ENCODE measurements around the gene SDF2L1.
"Not testable (repeated sequence)": the region's sequence is repeated elsewhere in the genome, so short reads cannot be mapped to it uniquely, and the experiment has no call there.

Gene SDF2L1

DNA sequence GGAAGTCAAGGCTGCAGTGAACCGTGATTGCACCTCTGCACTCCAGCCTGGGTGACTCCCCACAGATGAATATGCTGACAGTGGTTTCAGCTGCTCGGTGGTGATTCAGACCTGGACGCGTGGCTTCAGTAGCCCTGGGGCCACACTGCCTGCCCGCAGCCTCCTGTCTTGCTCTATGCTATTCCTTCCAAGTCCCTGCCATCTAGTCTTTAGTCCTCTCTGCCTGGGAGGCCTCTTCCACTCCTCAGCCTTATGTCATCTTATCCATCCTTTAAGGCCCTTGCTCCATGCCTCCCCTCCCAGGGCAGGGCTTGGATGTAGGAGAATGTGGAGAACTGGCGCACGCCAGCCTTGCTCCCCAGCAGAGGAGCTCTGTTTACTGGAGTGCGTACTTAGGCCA lies 35.3 kb upstream of the SDF2L1 start:
- TF ChIP-seq, protein P1, sequence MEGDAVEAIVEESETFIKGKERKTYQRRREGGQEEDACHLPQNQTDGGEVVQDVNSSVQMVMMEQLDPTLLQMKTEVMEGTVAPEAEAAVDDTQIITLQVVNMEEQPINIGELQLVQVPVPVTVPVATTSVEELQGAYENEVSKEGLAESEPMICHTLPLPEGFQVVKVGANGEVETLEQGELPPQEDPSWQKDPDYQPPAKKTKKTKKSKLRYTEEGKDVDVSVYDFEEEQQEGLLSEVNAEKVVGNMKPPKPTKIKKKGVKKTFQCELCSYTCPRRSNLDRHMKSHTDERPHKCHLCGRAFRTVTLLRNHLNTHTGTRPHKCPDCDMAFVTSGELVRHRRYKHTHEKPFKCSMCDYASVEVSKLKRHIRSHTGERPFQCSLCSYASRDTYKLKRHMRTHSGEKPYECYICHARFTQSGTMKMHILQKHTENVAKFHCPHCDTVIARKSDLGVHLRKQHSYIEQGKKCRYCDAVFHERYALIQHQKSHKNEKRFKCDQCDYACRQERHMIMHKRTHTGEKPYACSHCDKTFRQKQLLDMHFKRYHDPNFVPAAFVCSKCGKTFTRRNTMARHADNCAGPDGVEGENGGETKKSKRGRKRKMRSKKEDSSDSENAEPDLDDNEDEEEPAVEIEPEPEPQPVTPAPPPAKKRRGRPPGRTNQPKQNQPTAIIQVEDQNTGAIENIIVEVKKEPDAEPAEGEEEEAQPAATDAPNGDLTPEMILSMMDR (IDR thresholded peaks at IDR 0.05; ENCODE audit: insufficient read depth, low read length, poor library complexity, severe bottlenecking) = no peak
- DNase-seq (ENCODE audit: extremely low read depth, insufficient read length) = no peak
- Histone ChIP-seq H3K27me3 (replicated peaks; ENCODE audit: control insufficient read depth, insufficient read depth, low read length) (no peaks in the 10 kb centered on the region), H3K4me3 (replicated peaks; ENCODE audit: low read depth, low read length) (no peak overlapping the region), H3K36me3 (ENCODE audit: control insufficient read depth, insufficient read depth, low read length) (peaks cover 15% of the 10 kb centered on the region)

DNA sequence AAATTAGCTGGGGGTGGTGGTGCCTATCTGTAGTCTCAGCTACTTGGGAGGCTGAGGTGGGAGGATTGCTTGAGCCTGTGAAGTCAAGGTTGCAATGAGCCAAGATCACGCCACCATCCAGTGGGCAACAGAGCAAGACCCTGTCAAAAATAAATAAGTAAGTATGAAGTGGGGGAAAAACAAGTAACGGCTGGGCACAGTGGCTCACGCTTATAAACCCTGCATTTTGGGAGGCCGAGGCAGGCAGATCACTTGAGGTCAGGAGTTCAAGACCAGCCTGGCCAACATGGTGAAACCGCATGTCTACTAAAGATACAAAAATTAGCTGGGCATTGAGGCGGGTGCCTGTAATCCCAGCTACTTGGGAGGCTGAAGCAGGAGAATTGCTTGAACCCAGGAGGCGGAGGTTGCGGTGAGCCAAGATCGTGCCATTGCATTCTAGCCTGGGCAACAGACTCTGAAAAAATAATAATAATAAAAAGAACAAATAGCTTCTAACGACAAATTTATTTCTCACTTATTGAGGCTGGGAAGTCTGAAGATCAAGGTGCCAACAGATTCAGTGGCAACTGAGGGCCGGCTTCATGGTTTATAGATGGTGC lies 32.4 kb upstream of the SDF2L1 start:
- DNase-seq (ENCODE audit: extremely low read depth, insufficient read length); H3K27me3 ChIP-seq (replicated peaks; ENCODE audit: control insufficient read depth, insufficient read depth, low read length); H3K4me3 ChIP-seq (replicated peaks; ENCODE audit: low read depth, low read length): not testable (repeated sequence)
- H3K36me3 ChIP-seq (ENCODE audit: control insufficient read depth, insufficient read depth, low read length) = peaks cover 16% of the 10 kb centered on the region

DNA sequence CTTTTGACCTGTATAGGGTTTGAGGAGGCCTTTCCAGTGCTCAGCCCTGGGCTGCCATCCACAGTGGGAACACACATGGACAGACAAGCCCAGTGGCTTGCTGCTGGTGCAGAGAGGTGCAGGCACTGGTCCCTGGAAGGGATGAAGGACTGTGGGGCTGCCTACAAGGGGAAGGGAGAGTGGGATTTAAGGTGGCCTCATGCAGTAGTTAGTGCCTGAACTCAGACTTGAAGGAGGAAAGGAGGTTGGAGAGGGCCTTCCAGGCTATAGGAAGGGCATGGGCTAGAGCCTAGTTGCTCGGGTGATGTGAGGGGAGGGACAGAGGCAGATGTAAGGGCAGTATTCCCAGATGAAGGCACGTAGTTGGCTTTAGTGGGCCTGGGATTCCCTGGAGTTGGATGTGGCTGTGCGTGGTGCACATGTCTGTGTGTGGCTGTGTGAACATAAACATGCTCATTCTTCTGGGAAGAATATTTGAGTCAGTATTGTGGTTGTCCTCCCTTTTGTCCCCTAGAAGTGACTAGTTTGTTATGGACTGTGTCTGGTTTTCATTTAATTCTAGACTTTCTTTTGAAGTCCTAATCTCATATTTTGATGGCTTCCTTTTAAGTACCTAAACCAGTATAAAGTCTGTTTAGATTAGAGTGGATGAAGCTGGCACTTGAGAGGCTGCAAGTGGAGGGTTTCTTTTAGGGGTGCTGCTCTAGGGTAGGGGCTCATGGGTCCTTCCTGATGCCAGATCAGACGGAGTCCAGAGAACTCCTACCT lies 30.7 kb upstream of the SDF2L1 start:
- no peak for DNase-seq (ENCODE audit: extremely low read depth, insufficient read length)
- peaks cover 17% of the 10 kb centered on the region for H3K36me3 ChIP-seq (ENCODE audit: control insufficient read depth, insufficient read depth, low read length)
- no peaks in the 10 kb centered on the region for H3K27me3 ChIP-seq (replicated peaks; ENCODE audit: control insufficient read depth, insufficient read depth, low read length)
- TF ChIP-seq, protein P1 (IDR thresholded peaks at IDR 0.05; ENCODE audit: insufficient read depth, low read length, poor library complexity, severe bottlenecking) = no peak
- no peak overlapping the region for H3K4me3 ChIP-seq (replicated peaks; ENCODE audit: low read depth, low read length)

DNA sequence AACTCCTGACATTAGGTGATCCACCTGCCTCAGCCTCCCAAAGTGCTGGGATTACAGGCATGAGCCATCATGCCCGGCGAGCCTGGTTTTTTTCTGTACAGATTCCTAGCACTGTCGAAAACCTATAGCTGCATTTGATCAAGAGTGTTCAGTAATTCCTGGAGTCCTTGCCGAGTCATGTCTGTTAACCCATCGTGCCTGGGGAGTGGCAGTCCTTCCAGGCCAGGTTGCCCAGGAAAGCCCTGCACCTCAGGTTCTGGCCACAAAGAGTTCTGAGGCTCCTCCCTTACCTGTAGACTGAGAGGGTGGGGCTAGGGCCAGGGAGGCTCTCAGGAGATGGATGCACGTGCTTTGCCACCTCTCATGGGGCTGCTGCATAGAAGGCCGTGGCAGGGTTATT lies 29.2 kb upstream of the SDF2L1 start:
- DNase-seq (ENCODE audit: extremely low read depth, insufficient read length) = no peak
- Histone ChIP-seq H3K36me3 (ENCODE audit: control insufficient read depth, insufficient read depth, low read length) (peaks cover 13% of the 10 kb centered on the region), H3K27me3 (replicated peaks; ENCODE audit: control insufficient read depth, insufficient read depth, low read length) (no peaks in the 10 kb centered on the region), H3K4me3 (replicated peaks; ENCODE audit: low read depth, low read length) (no peak overlapping the region)
- TF ChIP-seq, protein P1 (IDR thresholded peaks at IDR 0.05; ENCODE audit: insufficient read depth, low read length, poor library complexity, severe bottlenecking) = no peak

DNA sequence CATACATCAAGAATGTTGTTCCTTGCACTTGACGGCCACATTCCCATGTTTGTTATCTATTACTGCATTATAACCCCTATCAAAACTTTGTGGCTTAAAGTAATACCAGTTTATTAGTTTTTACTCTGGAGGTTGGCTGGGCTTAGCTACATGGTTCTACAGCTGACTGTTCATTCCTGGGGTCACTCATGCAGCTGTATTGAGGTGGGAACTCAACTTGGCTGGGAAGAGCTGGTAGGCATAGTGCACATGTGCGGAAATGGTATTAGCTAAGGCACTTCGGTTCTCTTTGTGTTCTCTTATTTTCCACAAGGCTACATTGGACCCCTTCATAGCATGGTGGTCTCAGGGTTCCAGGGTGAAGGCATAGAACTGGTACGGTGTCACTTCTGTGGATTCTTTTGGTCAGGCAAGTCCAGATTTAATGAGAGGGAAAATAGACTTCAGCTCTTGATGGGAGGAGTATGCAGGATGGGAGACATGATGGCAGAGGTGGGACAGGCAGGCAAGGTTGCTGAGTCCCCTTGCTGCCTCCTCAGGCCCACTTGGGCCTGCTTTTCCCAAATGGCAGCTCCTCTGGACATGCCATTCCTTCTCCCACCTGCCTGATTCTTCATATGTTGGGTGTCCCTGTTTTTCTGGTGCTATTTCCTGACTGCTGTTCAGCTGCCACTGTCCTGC lies 28.4 kb upstream of the SDF2L1 start:
- DNase-seq (ENCODE audit: extremely low read depth, insufficient read length) = no peak
- TF ChIP-seq, protein P1 (IDR thresholded peaks at IDR 0.05; ENCODE audit: insufficient read depth, low read length, poor library complexity, severe bottlenecking) = no peak
- Histone ChIP-seq H3K36me3 (ENCODE audit: control insufficient read depth, insufficient read depth, low read length) (peaks cover 14% of the 10 kb centered on the region), H3K27me3 (replicated peaks; ENCODE audit: control insufficient read depth, insufficient read depth, low read length) (no peaks in the 10 kb centered on the region), H3K4me3 (replicated peaks; ENCODE audit: low read depth, low read length) (no peak overlapping the region)

DNA sequence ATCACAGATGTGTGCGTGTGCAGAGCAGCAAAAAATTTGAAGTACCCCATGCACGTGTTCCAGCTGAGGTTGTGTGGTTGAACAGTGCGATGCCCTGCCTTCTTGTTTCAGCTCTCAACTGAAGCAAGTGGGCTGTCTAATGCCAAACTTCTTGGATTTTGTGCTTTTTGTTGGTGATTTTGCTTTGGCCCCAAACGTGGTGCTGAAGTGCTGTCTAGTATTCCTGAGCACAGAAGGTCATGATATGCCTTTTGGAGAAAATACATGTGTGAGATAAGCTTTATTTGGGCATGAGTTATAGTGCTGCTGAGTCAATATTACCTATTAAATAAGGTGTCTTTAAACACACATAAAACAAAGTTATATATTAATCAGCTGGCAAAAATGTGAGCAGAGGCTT lies 26.4 kb upstream of the SDF2L1 start:
- peaks cover 18% of the 10 kb centered on the region for H3K36me3 ChIP-seq (ENCODE audit: control insufficient read depth, insufficient read depth, low read length)
- no peaks in the 10 kb centered on the region for H3K27me3 ChIP-seq (replicated peaks; ENCODE audit: control insufficient read depth, insufficient read depth, low read length)
- TF ChIP-seq, protein P1 (IDR thresholded peaks at IDR 0.05; ENCODE audit: insufficient read depth, low read length, poor library complexity, severe bottlenecking) = no peak
- DNase-seq (ENCODE audit: extremely low read depth, insufficient read length) = no peak
- H3K4me3 ChIP-seq (replicated peaks; ENCODE audit: low read depth, low read length) = no peak overlapping the region

DNA sequence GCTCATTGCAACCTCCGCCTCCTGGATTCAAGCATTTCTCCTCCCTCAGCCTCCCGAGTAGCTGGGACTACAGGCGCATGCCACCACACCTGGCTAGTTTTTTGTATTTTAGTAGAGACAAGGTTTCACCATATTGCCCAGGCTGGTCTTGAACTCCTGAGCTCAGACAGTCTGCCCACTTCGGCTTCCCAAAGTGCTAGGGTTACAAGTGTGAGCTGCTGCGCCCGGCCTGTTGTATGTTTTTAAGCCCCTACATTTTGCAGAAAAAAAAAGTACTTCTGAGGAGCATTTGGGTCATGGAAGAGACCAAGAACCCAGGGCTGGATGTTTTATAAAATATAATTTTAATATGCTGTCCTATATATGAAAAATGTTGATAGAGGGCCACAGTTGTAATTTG lies 24.8 kb upstream of the SDF2L1 start:
- not testable (repeated sequence) for DNase-seq (ENCODE audit: extremely low read depth, insufficient read length); H3K4me3 ChIP-seq (replicated peaks; ENCODE audit: low read depth, low read length); H3K27me3 ChIP-seq (replicated peaks; ENCODE audit: control insufficient read depth, insufficient read depth, low read length)
- H3K36me3 ChIP-seq (ENCODE audit: control insufficient read depth, insufficient read depth, low read length) = peaks cover 14% of the 10 kb centered on the region

Data from GM06990 (cell line).